ENCODE results near the gene NUPR1.
"Not testable (repeated sequence)": the region's sequence is repeated elsewhere in the genome, so short reads cannot be mapped to it uniquely, and the experiment has no call there.

DNA sequence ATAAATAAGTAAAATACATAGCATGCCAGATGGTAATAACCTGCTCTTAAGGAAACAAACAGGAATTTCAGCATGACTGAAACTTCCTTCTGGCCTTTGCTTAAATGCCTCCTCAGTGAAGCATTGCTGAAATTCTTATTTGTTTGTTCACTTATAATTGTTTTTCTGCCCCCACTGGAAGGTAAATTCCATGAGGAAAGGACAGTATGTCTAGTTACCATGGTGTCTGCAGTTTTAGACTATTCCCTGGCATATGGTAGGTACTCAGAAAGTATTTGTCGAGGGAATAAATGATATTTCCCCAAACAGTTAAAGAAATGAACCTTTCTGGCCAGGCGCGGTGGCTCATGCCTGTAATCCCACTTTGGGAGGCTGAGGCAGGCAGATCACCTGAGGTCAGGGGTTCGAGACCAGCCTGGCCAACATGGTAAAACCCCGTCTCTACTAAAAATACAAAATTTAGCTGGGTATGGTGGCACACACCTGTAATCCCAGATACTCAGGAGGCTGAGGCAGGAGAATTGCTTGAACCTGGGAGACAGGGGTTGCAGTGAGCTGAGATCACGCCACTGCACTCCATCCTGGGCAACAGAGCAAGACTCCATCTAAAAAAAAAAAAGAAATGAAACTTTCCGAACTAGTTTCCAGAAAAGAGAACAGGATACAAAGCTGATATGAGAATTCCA, 11.5 kb downstream of the NUPR1 start:
- TF ChIP-seq, protein P1, sequence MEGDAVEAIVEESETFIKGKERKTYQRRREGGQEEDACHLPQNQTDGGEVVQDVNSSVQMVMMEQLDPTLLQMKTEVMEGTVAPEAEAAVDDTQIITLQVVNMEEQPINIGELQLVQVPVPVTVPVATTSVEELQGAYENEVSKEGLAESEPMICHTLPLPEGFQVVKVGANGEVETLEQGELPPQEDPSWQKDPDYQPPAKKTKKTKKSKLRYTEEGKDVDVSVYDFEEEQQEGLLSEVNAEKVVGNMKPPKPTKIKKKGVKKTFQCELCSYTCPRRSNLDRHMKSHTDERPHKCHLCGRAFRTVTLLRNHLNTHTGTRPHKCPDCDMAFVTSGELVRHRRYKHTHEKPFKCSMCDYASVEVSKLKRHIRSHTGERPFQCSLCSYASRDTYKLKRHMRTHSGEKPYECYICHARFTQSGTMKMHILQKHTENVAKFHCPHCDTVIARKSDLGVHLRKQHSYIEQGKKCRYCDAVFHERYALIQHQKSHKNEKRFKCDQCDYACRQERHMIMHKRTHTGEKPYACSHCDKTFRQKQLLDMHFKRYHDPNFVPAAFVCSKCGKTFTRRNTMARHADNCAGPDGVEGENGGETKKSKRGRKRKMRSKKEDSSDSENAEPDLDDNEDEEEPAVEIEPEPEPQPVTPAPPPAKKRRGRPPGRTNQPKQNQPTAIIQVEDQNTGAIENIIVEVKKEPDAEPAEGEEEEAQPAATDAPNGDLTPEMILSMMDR (conservative IDR thresholded peaks at IDR 0.05; ENCODE audit: low read length) = not testable (repeated sequence)
- TF ChIP-seq EZH2phosphoT487 (IDR thresholded peaks at IDR 0.05; ENCODE audit: borderline replicate concordance, low read depth, low read length) = not testable (repeated sequence)
